Measurements from ENCODE around the gene WFS1. TPM values are rescaled to one million over a fixed set of nuclear protein-coding genes. Genes with fewer than 3 reads are reported as not detected.

WFS1 gene
- total RNA-seq (2014; rRNA removed; shearing (Covaris generic); ENCODE audit: low replicate concordance): 7.1 and 7.6 TPM in 2 replicates

- H3K4me3 ChIP-seq: peak within 1 kb of the TSS; percentile 66
- H3K27me3 ChIP-seq: no peaks in the 10 kb centered on the region
- H3K9me3 ChIP-seq: no peaks in the 10 kb centered on the region
- H3K36me3 ChIP-seq: no peaks in the 10 kb centered on the region
- peak; percentile 96 for DNase-seq
Measured at GRCh38 chr4:6269616-6270511, at the start of gene WFS1. Gene WFS1 (plus strand): TSS chr4:6269850. CDS start chr4:6277456, 7,606 bp downstream.

GRCh38 chr4:6221301-6221850 is 48.3 kb upstream of the WFS1 start:
- H3K27me3 ChIP-seq: no peaks in the 10 kb centered on the region
- no peaks in the 10 kb centered on the region for H3K9me3 ChIP-seq
- no peaks in the 10 kb centered on the region for H3K36me3 ChIP-seq
- no peak overlapping the region for H3K4me3 ChIP-seq
- no peak for DNase-seq

GRCh38 chr4:6221851-6222760 is 47.5 kb upstream of the WFS1 start:
- Histone ChIP-seq H3K9me3 (no peaks in the 10 kb centered on the region), H3K27me3 (no peaks in the 10 kb centered on the region), H3K4me3 (no peak overlapping the region), H3K36me3 (no peaks in the 10 kb centered on the region)
- DNase-seq: no peak

GRCh38 chr4:6222761-6223292 is 46.8 kb upstream of the WFS1 start:
- no peak for DNase-seq
- Histone ChIP-seq H3K36me3 (no peaks in the 10 kb centered on the region), H3K9me3 (no peaks in the 10 kb centered on the region), H3K27me3 (no peaks in the 10 kb centered on the region), H3K4me3 (no peak overlapping the region)

GRCh38 chr4:6224735-6225134 is 44.9 kb upstream of the WFS1 start:
- no peaks in the 10 kb centered on the region for H3K9me3 ChIP-seq
- DNase-seq: no peak

GRCh38 chr4:6225469-6225868 is 44.2 kb upstream of the WFS1 start:
- Histone ChIP-seq H3K9me3 (no peaks in the 10 kb centered on the region), H3K36me3 (no peaks in the 10 kb centered on the region), H3K27me3 (no peaks in the 10 kb centered on the region), H3K4me3 (no peak overlapping the region)
- no peak for DNase-seq

More at GRCh38 chr4:6224735-6225134, 44.9 kb upstream of the WFS1 start:
- Histone ChIP-seq H3K27me3 (no peaks in the 10 kb centered on the region), H3K4me3 (no peak overlapping the region), H3K36me3 (no peaks in the 10 kb centered on the region)

GRCh38 chr4:6226506-6226905 is 43.1 kb upstream of the WFS1 start:
- H3K4me3 ChIP-seq: no peak overlapping the region
- H3K36me3 ChIP-seq: no peaks in the 10 kb centered on the region
- no peak for DNase-seq
- no peaks in the 10 kb centered on the region for H3K27me3 ChIP-seq
- no peaks in the 10 kb centered on the region for H3K9me3 ChIP-seq

GRCh38 chr4:6227412-6228157 is 42.1 kb upstream of the WFS1 start:
- H3K36me3 ChIP-seq: no peaks in the 10 kb centered on the region
- H3K27me3 ChIP-seq: no peaks in the 10 kb centered on the region
- no peak for DNase-seq
- no peaks in the 10 kb centered on the region for H3K9me3 ChIP-seq
- H3K4me3 ChIP-seq: no peak overlapping the region

- DNase-seq: no peak
- Histone ChIP-seq H3K9me3 (no peaks in the 10 kb centered on the region), H3K36me3 (no peaks in the 10 kb centered on the region), H3K4me3 (no peak overlapping the region), H3K27me3 (no peaks in the 10 kb centered on the region)
Measured at GRCh38 chr4:6228158-6229067, 41.2 kb upstream of the WFS1 start.

GRCh38 chr4:6229095-6229494 is 40.6 kb upstream of the WFS1 start:
- DNase-seq: no peak
- no peak overlapping the region for H3K4me3 ChIP-seq
- H3K36me3 ChIP-seq: no peaks in the 10 kb centered on the region
- H3K27me3 ChIP-seq: no peaks in the 10 kb centered on the region
- H3K9me3 ChIP-seq: no peaks in the 10 kb centered on the region

- Histone ChIP-seq H3K27me3 (no peaks in the 10 kb centered on the region), H3K36me3 (no peaks in the 10 kb centered on the region), H3K4me3 (no peak overlapping the region), H3K9me3 (no peaks in the 10 kb centered on the region)
- DNase-seq: no peak
Measured at GRCh38 chr4:6229671-6230501, 39.8 kb upstream of the WFS1 start.

GRCh38 chr4:6230502-6230785 is 39.2 kb upstream of the WFS1 start:
- Histone ChIP-seq H3K27me3 (no peaks in the 10 kb centered on the region), H3K36me3 (no peaks in the 10 kb centered on the region), H3K4me3 (no peak overlapping the region), H3K9me3 (no peaks in the 10 kb centered on the region)
- DNase-seq: no peak

GRCh38 chr4:6230827-6231662 is 38.6 kb upstream of the WFS1 start:
- no peaks in the 10 kb centered on the region for H3K27me3 ChIP-seq
- H3K4me3 ChIP-seq: no peak overlapping the region
- H3K36me3 ChIP-seq: no peaks in the 10 kb centered on the region
- no peaks in the 10 kb centered on the region for H3K9me3 ChIP-seq
- no peak for DNase-seq

- H3K9me3 ChIP-seq: no peaks in the 10 kb centered on the region
- DNase-seq: no peak
- H3K36me3 ChIP-seq: no peaks in the 10 kb centered on the region
- no peak overlapping the region for H3K4me3 ChIP-seq
- no peaks in the 10 kb centered on the region for H3K27me3 ChIP-seq
Measured at GRCh38 chr4:6231663-6232165, 37.9 kb upstream of the WFS1 start.
